Mesothelial cell of epicardium (in vitro differentiated cells): Measurements from ENCODE around the gene SH3GL1. TPM values are rescaled to one million over a fixed set of nuclear protein-coding genes. Genes with fewer than 3 reads are reported as not detected.

Source experiments
- DNase-seq, 2 experiments: peaks; one replicate each; pipeline ENCODE4 v3.0.0; 2021; ENCODE audit warnings: low spot score in 2 of 2; ENCODE audit not compliant: unreplicated experiment in 2 of 2
- H3K27ac Mint-ChIP-seq: 2 replicates; pipeline ENCODE4 v1.8.0; 2021; ENCODE audit warnings: mixed read lengths
- H3K27me3 Mint-ChIP-seq: 2 replicates; pipeline ENCODE4 v1.8.0; 2021; ENCODE audit warnings: low read depth, mixed read lengths
- H3K36me3 Mint-ChIP-seq: 2 replicates; pipeline ENCODE4 v1.8.0; 2021; ENCODE audit warnings: mixed read lengths
- H3K4me1 Mint-ChIP-seq: 2 replicates; pipeline ENCODE4 v1.8.0; 2021; ENCODE audit warnings: mixed read lengths
- H3K4me3 Mint-ChIP-seq: 2 replicates; pipeline ENCODE4 v1.8.0; 2021; ENCODE audit warnings: mild to moderate bottlenecking, moderate library complexity, mixed read lengths
- H3K9me3 Mint-ChIP-seq: 2 replicates; pipeline ENCODE4 v1.8.0; 2021; ENCODE audit warnings: mixed read lengths
- CTCF ChIP-seq: fragments of 200-600 bp; sonication (generic); IDR thresholded peaks from one replicate; pipeline ENCODE4 v1.5.0; 2021; ENCODE audit warnings: antibody characterized with exemption; ENCODE audit not compliant: unreplicated experiment
- total RNA-seq: library from RNA; stranded (reverse); gene quantifications from 3 replicates; pipeline ENCODE4 v1.2.1, GENCODE V29; 2021

Gene SH3GL1
- total RNA-seq, 1 donor from 2014 or later = 90.1 TPM

DNA sequence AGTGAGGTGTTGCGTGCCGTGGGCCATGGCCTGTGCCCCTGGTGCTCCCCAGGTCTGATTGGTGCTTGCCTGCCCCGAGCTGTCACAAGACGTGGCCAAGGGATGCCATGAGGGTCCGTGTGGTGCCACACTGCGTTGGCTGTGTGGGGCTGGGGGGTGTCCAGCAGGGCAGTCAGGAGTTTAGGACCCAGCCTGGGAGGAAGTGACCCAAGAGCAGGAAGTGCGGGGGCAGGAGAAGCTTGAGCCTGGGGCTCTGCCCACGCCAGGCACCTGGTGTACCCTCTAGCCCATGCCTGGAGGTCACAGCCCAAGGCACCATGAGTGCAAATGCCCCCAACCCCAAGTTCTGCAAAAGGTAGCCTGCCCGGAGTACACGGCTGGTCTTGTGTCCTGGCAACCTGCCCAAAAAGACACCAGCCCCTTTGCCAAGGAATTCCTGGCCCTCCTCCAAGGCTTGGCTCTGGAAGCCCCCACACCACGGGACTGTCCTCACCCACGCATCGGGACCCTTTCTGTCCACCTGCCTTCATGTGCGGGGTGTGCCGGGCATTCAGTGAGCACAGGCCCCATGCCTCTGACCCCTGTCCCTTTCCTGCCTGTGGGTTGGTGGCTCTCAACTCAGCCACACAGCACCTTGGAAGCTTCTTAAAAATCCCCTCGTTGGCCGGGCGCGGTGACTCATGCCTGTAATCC is 32.1 kb downstream of the SH3GL1 start:
- no peaks in the 10 kb centered on the region for H3K27me3 Mint-ChIP-seq
- peaks cover 35% of the 10 kb centered on the region for H3K4me1 Mint-ChIP-seq
- peaks cover 3% of the 10 kb centered on the region for H3K36me3 Mint-ChIP-seq
- no peak for DNase-seq
- no peak for TF ChIP-seq CTCF
- H3K4me3 Mint-ChIP-seq = no peak overlapping the region
- peak overlapping the region; percentile 95 for H3K27ac Mint-ChIP-seq
- no peaks in the 10 kb centered on the region for H3K9me3 Mint-ChIP-seq

DNA sequence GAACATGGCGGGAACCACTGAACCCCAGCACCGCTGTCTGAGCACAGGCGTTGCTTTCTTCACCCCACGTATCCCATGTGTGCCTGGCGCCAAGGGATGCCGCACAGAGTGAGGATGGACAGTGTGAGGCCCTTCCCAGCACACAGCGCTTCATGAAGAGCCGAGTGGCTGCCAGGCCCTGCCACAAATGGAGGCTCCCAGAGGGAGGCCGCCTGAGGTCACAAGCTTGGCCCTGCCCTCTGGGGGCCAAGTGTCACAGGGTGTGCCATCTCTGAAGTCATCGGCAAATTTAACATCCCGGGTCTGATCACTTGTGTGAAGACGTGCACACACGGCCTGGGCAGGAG is 32.6 kb downstream of the SH3GL1 start:
- no peaks in the 10 kb centered on the region for H3K9me3 Mint-ChIP-seq
- H3K27me3 Mint-ChIP-seq = no peaks in the 10 kb centered on the region
- TF ChIP-seq CTCF = no peak
- H3K36me3 Mint-ChIP-seq = peaks cover 3% of the 10 kb centered on the region
- no peak overlapping the region for H3K4me3 Mint-ChIP-seq
- DNase-seq = no peak
- peak overlapping the region; percentile 95 for H3K27ac Mint-ChIP-seq
- H3K4me1 Mint-ChIP-seq = peaks cover 32% of the 10 kb centered on the region

DNA sequence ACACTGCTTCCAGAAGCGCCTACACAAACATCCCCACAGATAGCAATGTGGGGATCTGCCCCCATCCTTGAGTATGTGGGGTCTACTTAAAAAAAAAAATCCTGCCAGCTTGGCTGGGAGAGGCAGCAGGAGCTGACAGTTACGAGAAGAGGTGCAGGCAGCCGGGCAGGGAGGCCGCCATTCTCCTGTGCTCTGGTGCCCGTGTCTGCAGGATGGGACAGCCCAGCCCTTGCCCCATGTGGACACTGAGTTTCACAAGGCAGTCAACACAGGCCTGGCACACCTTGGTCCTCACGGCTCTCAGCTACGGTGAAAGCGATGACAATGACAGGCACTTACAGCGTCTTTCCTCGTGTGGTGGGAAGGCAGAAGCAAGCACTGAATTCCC is 33.0 kb downstream of the SH3GL1 start:
- Mint-ChIP-seq H3K36me3 (peaks cover 3% of the 10 kb centered on the region), H3K4me3 (no peak overlapping the region), H3K9me3 (no peaks in the 10 kb centered on the region), H3K27me3 (no peaks in the 10 kb centered on the region), H3K27ac (no peak overlapping the region), H3K4me1 (peaks cover 27% of the 10 kb centered on the region)
- DNase-seq = no peak
- TF ChIP-seq CTCF = no peak

DNA sequence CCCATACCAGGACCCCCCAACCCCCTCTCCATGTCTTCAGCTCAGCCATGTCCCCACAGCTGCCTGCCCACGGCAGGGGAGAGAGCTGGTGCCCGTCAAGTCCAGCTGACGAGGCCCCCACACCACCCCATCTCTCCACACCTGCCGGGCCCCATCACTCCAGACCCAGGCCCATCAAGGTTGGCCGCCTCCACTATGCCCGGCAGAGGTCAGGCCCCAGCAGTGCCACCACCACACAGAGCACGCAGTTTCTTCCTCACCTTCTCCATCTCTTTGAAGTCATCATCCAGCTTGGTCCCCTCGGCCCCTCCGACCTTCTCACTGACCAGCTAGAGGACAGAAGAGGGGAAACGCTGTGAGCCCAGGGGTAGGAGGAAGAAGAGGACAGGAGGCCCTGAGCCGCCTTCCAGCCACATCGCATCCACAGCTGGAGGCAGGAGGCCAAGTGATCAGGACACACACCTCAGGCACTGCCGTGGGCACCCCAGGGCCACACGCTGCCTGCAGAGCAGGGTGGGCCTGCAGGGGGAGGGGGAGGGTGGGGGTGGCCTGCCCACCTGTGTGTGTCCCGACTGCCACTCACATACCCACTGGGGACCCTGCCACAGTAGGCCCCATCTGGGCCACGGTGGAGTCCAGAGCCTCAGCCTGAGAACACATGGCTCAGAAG is 33.5 kb downstream of the SH3GL1 start:
- Mint-ChIP-seq H3K27ac (peak overlapping the region; percentile 25), H3K27me3 (no peaks in the 10 kb centered on the region), H3K9me3 (no peaks in the 10 kb centered on the region), H3K4me3 (no peak overlapping the region), H3K4me1 (peaks cover 26% of the 10 kb centered on the region), H3K36me3 (peaks cover 6% of the 10 kb centered on the region)
- TF ChIP-seq CTCF = no peak
- no peak for DNase-seq

DNA sequence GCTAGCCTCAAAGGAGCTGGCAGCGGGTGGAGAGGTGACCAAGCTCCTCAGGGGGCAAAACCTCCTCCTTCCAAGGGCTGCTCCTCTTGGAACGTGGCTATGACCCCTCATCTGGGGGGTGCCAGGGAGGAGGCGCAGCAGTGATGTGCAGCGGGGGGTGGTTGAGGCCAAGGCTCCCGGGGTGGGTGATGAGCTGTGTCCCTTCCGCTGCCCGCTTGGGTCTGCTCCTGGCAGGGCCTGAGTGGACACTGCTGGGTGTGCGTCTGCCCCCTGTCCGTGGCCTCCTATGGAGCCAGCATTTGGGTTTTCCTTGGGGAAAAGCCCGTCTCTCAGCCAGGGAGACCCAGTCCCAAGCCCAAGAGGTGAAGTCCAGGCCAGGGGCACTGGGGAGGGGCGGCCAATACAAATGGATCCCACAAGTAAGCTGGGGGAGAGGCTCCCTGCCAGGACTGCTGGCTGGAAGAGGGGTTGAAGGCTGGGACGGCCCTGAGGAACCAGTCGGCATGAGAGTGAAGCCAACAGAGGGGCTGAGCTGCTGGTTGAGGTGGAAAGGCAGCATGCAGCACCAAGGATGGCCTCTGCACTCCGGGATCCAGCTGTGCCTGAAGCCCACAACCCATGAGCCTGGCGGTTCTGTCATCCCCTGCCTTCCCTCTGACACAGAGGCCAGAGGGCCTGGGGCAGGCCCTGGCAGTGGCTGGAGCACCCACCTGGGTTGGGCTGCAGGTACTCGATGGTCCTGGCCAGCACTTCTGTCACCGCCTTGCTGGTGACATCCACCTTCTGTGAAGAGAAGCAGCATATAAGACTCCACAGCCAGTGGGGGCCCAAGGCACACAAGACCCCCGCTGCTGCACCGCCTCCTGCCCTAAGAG is 34.3 kb downstream of the SH3GL1 start:
- no peak for TF ChIP-seq CTCF
- Mint-ChIP-seq H3K27ac (peak overlapping the region; percentile 25), H3K27me3 (no peaks in the 10 kb centered on the region), H3K36me3 (peaks cover 6% of the 10 kb centered on the region), H3K4me3 (no peak overlapping the region), H3K9me3 (no peaks in the 10 kb centered on the region), H3K4me1 (peaks cover 26% of the 10 kb centered on the region)
- no peak for DNase-seq
